Measurements from ENCODE around the gene ATP6V0D1. TPM values are rescaled to one million over a fixed set of nuclear protein-coding genes. Genes with fewer than 3 reads are reported as not detected.

ATP6V0D1 gene
- total and polyA plus RNA-seq, 2 of the 4 experiments (the other 2 are of a cell fraction): 112 to 124 TPM

GRCh38 chr16:67445126-67445426 is 35.9 kb downstream of the ATP6V0D1 start:
- CTCF ChIA-PET: no interaction called here
- H3K56ac ChIP-seq (ENCODE audit: extremely low read depth, insufficient read depth, low read length): no peak overlapping the region
- ATAC-seq (ENCODE audit: low read depth): no peak

More at GRCh38 chr16:67445126-67445426, 35.9 kb downstream of the ATP6V0D1 start:
- peaks cover 0 to 65% of the 10 kb centered on the region in 2 experiments; a peak in 2 of 4 replicates for H3K79me1 ChIP-seq (ENCODE audit: low read depth in 1 of 2, low read length in 2 of 2)
- no peak overlapping the region for H2BK120ac ChIP-seq (ENCODE audit: low read depth, low read length)
- dilution Hi-C loops (cut with HindIII; ENCODE audit: low sequenced_read_pairs, unreplicated experiment): no loop called here
- no peaks in the 10 kb centered on the region for H3K27me3 ChIP-seq (ENCODE audit: control insufficient read depth, insufficient read depth, low read length)
- intact Hi-C loops (cut with micrococcal nuclease): no loop called here
- BruUV-seq (replicated peaks): no TSS peak
- H4K8ac ChIP-seq (ENCODE audit: low read depth in 2 of 2, low read length in 2 of 2): no peak overlapping the region
- no peak overlapping the region for H3K18ac ChIP-seq (ENCODE audit: low read depth, low read length)
- H3K14ac ChIP-seq (replicated peaks; ENCODE audit: low read depth, low read length): no peak overlapping the region
- no peak overlapping the region for H2BK5ac ChIP-seq (ENCODE audit: low read depth, low read length, poor library complexity, severe bottlenecking)
- no peak overlapping the region for H3K4me3 ChIP-seq (ENCODE audit: insufficient read depth, low read depth, low read length)
- no peaks in the 10 kb centered on the region for H3K9me3 ChIP-seq (ENCODE audit: control insufficient read depth, insufficient read depth, low read length)
- POLR2A ChIA-PET (ENCODE audit: unreplicated experiment): no interaction called here
- no peak overlapping the region for H3K4me2 ChIP-seq (ENCODE audit: low read depth, low read length)
- H4K5ac ChIP-seq (ENCODE audit: low read depth, low read length): no peak overlapping the region
- H3K23ac ChIP-seq (ENCODE audit: low read depth, low read length): no peak overlapping the region
- no peak overlapping the region for H2AFZ ChIP-seq (replicated peaks; ENCODE audit: low read length, poor library complexity)
- H2AK9ac ChIP-seq (replicated peaks; ENCODE audit: low read depth, low read length, poor library complexity): no peak overlapping the region
- H3K4me1 ChIP-seq (ENCODE audit: control insufficient read depth, insufficient read depth, low read length): peaks cover 44% of the 10 kb centered on the region
- H2AK5ac ChIP-seq (ENCODE audit: low read depth, low read length): no peak overlapping the region
- H2BK15ac ChIP-seq (ENCODE audit: low read depth, low read length): no peak overlapping the region
- peaks cover 60% of the 10 kb centered on the region for H4K20me1 ChIP-seq (ENCODE audit: insufficient read depth, low read length)
- in situ Hi-C loops (cut with MboI; ENCODE audit: low sequenced_read_pairs): no loop called here
- H3K36me3 ChIP-seq (ENCODE audit: control insufficient read depth, insufficient read depth, low read length): peaks cover 10% of the 10 kb centered on the region; the same call in 1 of the 2 replicates
- H4K91ac ChIP-seq (ENCODE audit: insufficient read depth, low read depth, low read length): no peak overlapping the region
- no peak for DNase-seq
- WGBS, 2 experiments (ENCODE audit: extremely low coverage in 2 of 2, insufficient read length in 1 of 2): 98% methylated on average over 7 of the region's 7 CpGs; no CpG with 5 or more reads in 1 of the 2 experiments
- H3K9me1 ChIP-seq (ENCODE audit: insufficient read depth, low read length): peaks cover 7% of the 10 kb centered on the region; the same call in 1 of the 2 replicates
- H2BK20ac ChIP-seq (ENCODE audit: low read depth, low read length): no peak overlapping the region
- H3K27ac ChIP-seq (ENCODE audit: insufficient read depth, low read length): no peak overlapping the region
- H3K9ac ChIP-seq (ENCODE audit: low read depth, low read length): no peak overlapping the region
- TF ChIP-seq BHLHE40 (IDR thresholded peaks at IDR 0.05; ENCODE audit: low read depth, low read length) (no peak), FOS (IDR thresholded peaks at IDR 0.05; ENCODE audit: low read depth, low read length) (no peak), CHD1 (IDR thresholded peaks at IDR 0.05; ENCODE audit: low read depth, low read length) (no peak)
- no peak overlapping the region for H3K4ac ChIP-seq (ENCODE audit: low read depth, low read length)
